ENCODE measurements around the gene GNRHR. TPM values are rescaled to one million over a fixed set of nuclear protein-coding genes. Genes with fewer than 3 reads are reported as not detected.
"Not testable (repeated sequence)": the region's sequence is repeated elsewhere in the genome, so short reads cannot be mapped to it uniquely, and the experiment has no call there.

The GNRHR gene
- total RNA-seq (2014; rRNA removed; shearing (Covaris generic)): not detected in 2 replicates

- no peak for DNase-seq (ENCODE audit: low spot score)
- in situ Hi-C loops (cut with HindIII; ENCODE audit: low sequenced_read_pairs): no loop called here
Measured at GRCh38 chr4:67754288-67754687, at the start of gene GNRHR. Gene GNRHR (minus strand): TSS chr4:67754388. CDS start chr4:67754335, 53 bp downstream.

- DNase-seq (ENCODE audit: low spot score): no peak
- in situ Hi-C loops (cut with HindIII; ENCODE audit: low sequenced_read_pairs): no loop called here
Measured at GRCh38 chr4:67796810-67797209, 42.6 kb upstream of the GNRHR start.

GRCh38 chr4:67790721-67791120 lies 36.5 kb upstream of the GNRHR start:
- in situ Hi-C loops (cut with HindIII; ENCODE audit: low sequenced_read_pairs): no loop called here
- no peak for DNase-seq (ENCODE audit: low spot score)

- no peak for DNase-seq (ENCODE audit: low spot score)
- in situ Hi-C loops (cut with HindIII; ENCODE audit: low sequenced_read_pairs): no loop called here
Measured at GRCh38 chr4:67787311-67787710, 33.1 kb upstream of the GNRHR start.

GRCh38 chr4:67785528-67785927 lies 31.3 kb upstream of the GNRHR start:
- no peak for DNase-seq (ENCODE audit: low spot score)
- in situ Hi-C loops (cut with HindIII; ENCODE audit: low sequenced_read_pairs): no loop called here

- no peak for DNase-seq (ENCODE audit: low spot score)
- in situ Hi-C loops (cut with HindIII; ENCODE audit: low sequenced_read_pairs): no loop called here
Measured at GRCh38 chr4:67779631-67780030, 25.4 kb upstream of the GNRHR start.

- in situ Hi-C loops (cut with HindIII; ENCODE audit: low sequenced_read_pairs): no loop called here
- DNase-seq (ENCODE audit: low spot score): no peak
Measured at GRCh38 chr4:67776746-67777145, 22.6 kb upstream of the GNRHR start.

- in situ Hi-C loops (cut with HindIII; ENCODE audit: low sequenced_read_pairs): no loop called here
- no peak for DNase-seq (ENCODE audit: low spot score)
Measured at GRCh38 chr4:67770422-67770821, 16.2 kb upstream of the GNRHR start.

GRCh38 chr4:67765928-67766327 lies 11.7 kb upstream of the GNRHR start:
- no peak for DNase-seq (ENCODE audit: low spot score)
- in situ Hi-C loops (cut with HindIII; ENCODE audit: low sequenced_read_pairs): no loop called here

GRCh38 chr4:67765401-67765800 lies 11.2 kb upstream of the GNRHR start:
- DNase-seq (ENCODE audit: low spot score): no peak
- in situ Hi-C loops (cut with HindIII; ENCODE audit: low sequenced_read_pairs): no loop called here

GRCh38 chr4:67764183-67764582 lies 10.0 kb upstream of the GNRHR start:
- DNase-seq (ENCODE audit: low spot score): no peak
- in situ Hi-C loops (cut with HindIII; ENCODE audit: low sequenced_read_pairs): no loop called here

GRCh38 chr4:67762086-67762485 lies 7.9 kb upstream of the GNRHR start:
- in situ Hi-C loops (cut with HindIII; ENCODE audit: low sequenced_read_pairs): no loop called here
- DNase-seq (ENCODE audit: low spot score): no peak

- in situ Hi-C loops (cut with HindIII; ENCODE audit: low sequenced_read_pairs); DNase-seq (ENCODE audit: low spot score): not testable (repeated sequence)
Measured at GRCh38 chr4:67756991-67757390, 2.8 kb upstream of the GNRHR start.

GRCh38 chr4:67755974-67756373 lies 1.8 kb upstream of the GNRHR start:
- in situ Hi-C loops (cut with HindIII; ENCODE audit: low sequenced_read_pairs): no loop called here
- DNase-seq (ENCODE audit: low spot score): no peak

- DNase-seq (ENCODE audit: low spot score): no peak
- in situ Hi-C loops (cut with HindIII; ENCODE audit: low sequenced_read_pairs): no loop called here
Measured at GRCh38 chr4:67751260-67751659, 2.9 kb downstream of the GNRHR start.

- in situ Hi-C loops (cut with HindIII; ENCODE audit: low sequenced_read_pairs): no loop called here
- DNase-seq (ENCODE audit: low spot score): no peak
Measured at GRCh38 chr4:67750691-67751090, 3.5 kb downstream of the GNRHR start.

- no peak for DNase-seq (ENCODE audit: low spot score)
- in situ Hi-C loops (cut with HindIII; ENCODE audit: low sequenced_read_pairs): no loop called here
Measured at GRCh38 chr4:67749286-67749685, 4.9 kb downstream of the GNRHR start.

- in situ Hi-C loops (cut with HindIII; ENCODE audit: low sequenced_read_pairs): no loop called here
- DNase-seq (ENCODE audit: low spot score): peak; percentile 47
Measured at GRCh38 chr4:67746797-67747495, 7.2 kb downstream of the GNRHR start.

GRCh38 chr4:67744561-67745283 lies 9.5 kb downstream of the GNRHR start:
- DNase-seq (ENCODE audit: low spot score): no peak
- in situ Hi-C loops (cut with HindIII; ENCODE audit: low sequenced_read_pairs): no loop called here

GRCh38 chr4:67743194-67743593 lies 11.0 kb downstream of the GNRHR start:
- in situ Hi-C loops (cut with HindIII; ENCODE audit: low sequenced_read_pairs): no loop called here
- DNase-seq (ENCODE audit: low spot score): no peak

- DNase-seq (ENCODE audit: low spot score): no peak
- in situ Hi-C loops (cut with HindIII; ENCODE audit: low sequenced_read_pairs): no loop called here
Measured at GRCh38 chr4:67736262-67736661, 17.9 kb downstream of the GNRHR start.

Data from G401 (cell line).